Measurements from ENCODE around the gene SLC17A9. TPM values are rescaled to one million over a fixed set of nuclear protein-coding genes. Genes with fewer than 3 reads are reported as not detected.

The SLC17A9 gene
- polyA plus RNA-seq, 3 donors, result 0.81 to 31.3 (median 0.82) TPM

GRCh38 chr20:63016514-63017075 is 64.1 kb downstream of the SLC17A9 start:
- H3K79me2 ChIP-seq (ENCODE audit: insufficient read depth, low read length), result no peaks in the 10 kb centered on the region
- no peak overlapping the region for H2AFZ ChIP-seq (ENCODE audit: insufficient read depth, low read depth, low read length, poor library complexity, severe bottlenecking)
- no peaks in the 10 kb centered on the region for H4K20me1 ChIP-seq (ENCODE audit: insufficient read depth, low read length)
- no peak overlapping the region for H3K27ac Mint-ChIP-seq
- H3K36me3 Mint-ChIP-seq, result no peaks in the 10 kb centered on the region
- peaks cover 56 to 79% (median 62%) of the 10 kb centered on the region in 3 donors for H3K27me3 Mint-ChIP-seq (ENCODE audit: low read depth in 3 of 3)
- H3K4me3 ChIP-seq (replicated peaks in 1 of 3; ENCODE audit: low read depth in 2 of 3, low read length in 3 of 3), result no peak overlapping the region
- WGBS (ENCODE audit: insufficient coverage), result 87% methylated on average over 14 of the region's 14 CpGs
- no peak overlapping the region for H3K4me2 ChIP-seq (replicated peaks; ENCODE audit: extremely low read depth, low read length, poor library complexity, severe bottlenecking)
- no peaks in the 10 kb centered on the region for H3K4me1 Mint-ChIP-seq
- H3K9me3 Mint-ChIP-seq, result peaks cover 11 to 31% (median 24%) of the 10 kb centered on the region in 7 donors
- H3K9me3 ChIP-seq (replicated peaks in 1 of 2; ENCODE audit: control insufficient read depth in 1 of 2, insufficient read depth in 1 of 2, low read length in 2 of 2), result peaks cover 6 to 17% of the 10 kb centered on the region in 2 donors
- no peak overlapping the region for H3K9ac ChIP-seq (ENCODE audit: insufficient read depth, low read length, poor library complexity, severe bottlenecking)
- peak overlapping the region in 1 of 2 donors; percentile 58 for H3K4me3 Mint-ChIP-seq
- H3K36me3 ChIP-seq (replicated peaks in 1 of 2; ENCODE audit: control insufficient read depth in 1 of 2, insufficient read depth in 2 of 2, low read length in 2 of 2), result no peaks in the 10 kb centered on the region
- no peak for TF ChIP-seq CTCF (IDR thresholded peaks at IDR 0.05)
- intact Hi-C loops (cut with micrococcal nuclease), result no loop called here
- no peak for DNase-seq
- H3K27me3 ChIP-seq (ENCODE audit: control insufficient read depth in 2 of 2, insufficient read depth in 2 of 2, low read length in 2 of 2), result peaks cover 18 to 50% of the 10 kb centered on the region in 2 donors
- no peak overlapping the region for H3K27ac ChIP-seq (ENCODE audit: low read depth in 1 of 2, low read length in 2 of 2)
- H3K4me1 ChIP-seq (ENCODE audit: control insufficient read depth in 1 of 2, insufficient read depth in 2 of 2, low read length in 2 of 2), result no peaks in the 10 kb centered on the region

GRCh38 chr20:63017076-63017825 is 64.7 kb downstream of the SLC17A9 start:
- H3K9me3 ChIP-seq (replicated peaks in 1 of 2; ENCODE audit: control insufficient read depth in 1 of 2, insufficient read depth in 1 of 2, low read length in 2 of 2), result peaks cover 6 to 17% of the 10 kb centered on the region in 2 donors
- Mint-ChIP-seq H3K27ac (no peak overlapping the region), H3K4me3 (no peak overlapping the region), H3K9me3 (peaks cover 11 to 26% (median 24%) of the 10 kb centered on the region in 7 donors), H3K27me3 (ENCODE audit: low read depth in 3 of 3) (peaks cover 52 to 76% (median 56%) of the 10 kb centered on the region in 3 donors), H3K4me1 (no peaks in the 10 kb centered on the region), H3K36me3 (no peaks in the 10 kb centered on the region)
- WGBS (ENCODE audit: insufficient coverage), result 87% methylated on average over 18 of the region's 22 CpGs
- intact Hi-C loops (cut with micrococcal nuclease), result no loop called here
- H3K79me2 ChIP-seq (ENCODE audit: insufficient read depth, low read length), result no peaks in the 10 kb centered on the region
- H3K27ac ChIP-seq (ENCODE audit: low read depth in 1 of 2, low read length in 2 of 2), result no peak overlapping the region
- H3K9ac ChIP-seq (ENCODE audit: insufficient read depth, low read length, poor library complexity, severe bottlenecking), result no peak overlapping the region
- no peak for TF ChIP-seq CTCF (IDR thresholded peaks at IDR 0.05)
- no peaks in the 10 kb centered on the region for H3K36me3 ChIP-seq (replicated peaks in 1 of 2; ENCODE audit: control insufficient read depth in 1 of 2, insufficient read depth in 2 of 2, low read length in 2 of 2)
- no peaks in the 10 kb centered on the region for H3K4me1 ChIP-seq (ENCODE audit: control insufficient read depth in 1 of 2, insufficient read depth in 2 of 2, low read length in 2 of 2)
- H4K20me1 ChIP-seq (ENCODE audit: insufficient read depth, low read length), result no peaks in the 10 kb centered on the region
- H3K27me3 ChIP-seq (ENCODE audit: control insufficient read depth in 2 of 2, insufficient read depth in 2 of 2, low read length in 2 of 2), result peaks cover 15 to 46% of the 10 kb centered on the region in 2 donors
- DNase-seq, result no peak
- no peak overlapping the region for H3K4me3 ChIP-seq (replicated peaks in 1 of 3; ENCODE audit: low read depth in 2 of 3, low read length in 3 of 3)
- H3K4me2 ChIP-seq (replicated peaks; ENCODE audit: extremely low read depth, low read length, poor library complexity, severe bottlenecking), result no peak overlapping the region
- no peak overlapping the region for H2AFZ ChIP-seq (ENCODE audit: insufficient read depth, low read depth, low read length, poor library complexity, severe bottlenecking)
